ENCODE measurements around the gene PDLIM1.

PDLIM1 gene

GRCh38 chr10:95187617-95188016 lies 103.2 kb downstream of the PDLIM1 start:
- ATAC-seq = no peak
- TF ChIP-seq ZC3H10 (CRISPR knock-in tag; IDR thresholded peaks at IDR 0.05) (no peak), CSRNP3 (CRISPR knock-in tag; IDR thresholded peaks at IDR 0.05) (no peak), PPARA (CRISPR knock-in tag; IDR thresholded peaks at IDR 0.05; ENCODE audit: borderline replicate concordance) (no peak), CSDC2 (CRISPR knock-in tag; IDR thresholded peaks at IDR 0.05) (no peak), ZFP30 (CRISPR knock-in tag; IDR thresholded peaks at IDR 0.05) (no peak), ZNF8 (CRISPR knock-in tag; IDR thresholded peaks at IDR 0.05) (no peak), ZNF70 (CRISPR knock-in tag; IDR thresholded peaks at IDR 0.05) (no peak), CREB5 (CRISPR knock-in tag; IDR thresholded peaks at IDR 0.05; ENCODE audit: low read depth) (no peak), TCF4 (CRISPR knock-in tag; IDR thresholded peaks at IDR 0.05; ENCODE audit: borderline replicate concordance) (no peak)
